H1 (cell line): ENCODE results near the gene MANSC1. TPM values are rescaled to one million over a fixed set of nuclear protein-coding genes. Genes with fewer than 3 reads are reported as not detected.

Experiments
- BACH1 ChIP-seq: IDR thresholded peaks from 2 replicates; pipeline ENCODE4 v1.6.1; 2012; ENCODE audit warnings: low read length, improper control_type of control experiment
- CTBP2 ChIP-seq: IDR thresholded peaks from 2 replicates; pipeline ENCODE4 v1.7.0; 2011; ENCODE audit warnings: borderline replicate concordance, mild to moderate bottlenecking, moderate library complexity, mixed read lengths, low read length; ENCODE audit not compliant: insufficient read depth, insufficient read length
- GTF2F1 ChIP-seq: IDR thresholded peaks from 2 replicates; pipeline ENCODE4 v1.6.1; 2012; ENCODE audit warnings: low read depth, low read length, improper control_type of control experiment, borderline replicate concordance
- KDM1A ChIP-seq: fragments of 200-600, 300-600 bp; sonication (generic); IDR thresholded peaks from 2 replicates; pipeline ENCODE4 v1.7.1; 2016; ENCODE audit warnings: mild to moderate bottlenecking, low read length, borderline replicate concordance
- POU5F1 ChIP-seq: IDR thresholded peaks from 2 replicates; pipeline ENCODE4 v1.6.1; 2011; ENCODE audit warnings: low read depth, mild to moderate bottlenecking, low read length, moderate library complexity
- SAP30 ChIP-seq: fragments of 300-600 bp; sonication (generic); IDR thresholded peaks from 2 replicates; pipeline ENCODE4 v1.7.1; 2012; ENCODE audit warnings: low read length, moderate library complexity, mild to moderate bottlenecking, inconsistent platforms; ENCODE audit not compliant: insufficient read depth, insufficient replicate concordance
- polyA plus RNA-seq, 7 experiments: library from polyadenylated mRNA; depleted of rRNA in 3 of 7; stranded (reverse) in 5 of 7; unstranded in 2 of 7; fragments of >200 nt in 5 of 7; fragments of 200-250 nt in 2 of 7; gene quantifications; 1 replicate in 5 of 7; 2 replicates in 1 of 7; 4 replicates in 1 of 7; pipeline versions ENCODE4 v1.2.1 to v1.2.3, GENCODE V29; 2011 to 2013; ENCODE audit warnings: missing spikeins in 2 of 7, mixed read lengths in 2 of 7
- total RNA-seq: library from RNA; stranded (reverse); fragmentation: NEBNext Ultra II Directional; extraction: Animal tissue kit (Norgen Biotek cat#: 25700); gene quantifications from 2 replicates; pipeline ENCODE4 v1.2.1, GENCODE V29; 2021
- TF ChIP-seq, protein P1 (sequence below): IDR thresholded peaks from 2 replicates; pipeline ENCODE4 v1.6.1; 2012; ENCODE audit warnings: inconsistent platforms

Gene MANSC1
- total and polyA plus RNA-seq, 2 of the 8 experiments (the other 6 are each of a cell fraction or from before 2014, with no cell fraction given): 2.0 to 8.9 TPM

- TF ChIP-seq, protein P1, sequence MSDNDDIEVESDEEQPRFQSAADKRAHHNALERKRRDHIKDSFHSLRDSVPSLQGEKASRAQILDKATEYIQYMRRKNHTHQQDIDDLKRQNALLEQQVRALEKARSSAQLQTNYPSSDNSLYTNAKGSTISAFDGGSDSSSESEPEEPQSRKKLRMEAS: peak; percentile 76
- no peak for TF ChIP-seq SAP30
- TF ChIP-seq KDM1A: no peak
- no peak for TF ChIP-seq CTBP2
- TF ChIP-seq BACH1: no peak
- TF ChIP-seq GTF2F1: peak; percentile 51; the same call in 1 of the 2 replicates
- no peak for TF ChIP-seq POU5F1
Measured at GRCh38 chr12:12356896-12357718, 7.1 kb upstream of the MANSC1 start, which contains the start of gene BORCS5 (continued).
